ENCODE measurements around the gene TMEM144.

Gene TMEM144

GRCh38 chr4:158209825-158210807, at the start of gene TMEM144:
Gene TMEM144 (plus strand): TSS chr4:158210486. CDS start chr4:158212668, 2,182 bp downstream.
- peak; percentile 32 for DNase-seq (ENCODE audit: low spot score)

GRCh38 chr4:158161551-158162354, 48.5 kb upstream of the TMEM144 start:
- no peak for DNase-seq (ENCODE audit: low spot score)

- DNase-seq (ENCODE audit: low spot score), result no peak
Observed at GRCh38 chr4:158162631-158163030, 47.7 kb upstream of the TMEM144 start.

- no peak for DNase-seq (ENCODE audit: low spot score)
Observed at GRCh38 chr4:158163941-158164767, 46.1 kb upstream of the TMEM144 start.

GRCh38 chr4:158164768-158165213, 45.5 kb upstream of the TMEM144 start:
- DNase-seq (ENCODE audit: low spot score), result no peak

- DNase-seq (ENCODE audit: low spot score), result no peak
Observed at GRCh38 chr4:158166701-158167100, 43.6 kb upstream of the TMEM144 start.

- no peak for DNase-seq (ENCODE audit: low spot score)
Observed at GRCh38 chr4:158168606-158169005, 41.7 kb upstream of the TMEM144 start.

GRCh38 chr4:158169506-158169905, 40.8 kb upstream of the TMEM144 start:
- DNase-seq (ENCODE audit: low spot score), result no peak

- no peak for DNase-seq (ENCODE audit: low spot score)
Observed at GRCh38 chr4:158169931-158170690, 40.2 kb upstream of the TMEM144 start.

GRCh38 chr4:158170691-158171561, 39.4 kb upstream of the TMEM144 start:
- peak; percentile 24 for DNase-seq (ENCODE audit: low spot score)

- peak; percentile 27 for DNase-seq (ENCODE audit: low spot score)
Observed at GRCh38 chr4:158172261-158173258, 37.7 kb upstream of the TMEM144 start, which contains the start of gene GASK1B. Gene GASK1B (minus strand): TSS chr4:158173025. CDS start chr4:158171375, 1,650 bp downstream.

GRCh38 chr4:158176108-158176507, 34.2 kb upstream of the TMEM144 start:
- DNase-seq (ENCODE audit: low spot score), result no peak

- DNase-seq (ENCODE audit: low spot score), result no peak
Observed at GRCh38 chr4:158176776-158177175, 33.5 kb upstream of the TMEM144 start.

GRCh38 chr4:158179465-158179864, 30.8 kb upstream of the TMEM144 start:
- no peak for DNase-seq (ENCODE audit: low spot score)

- DNase-seq (ENCODE audit: low spot score), result no peak
Observed at GRCh38 chr4:158181906-158182305, 28.4 kb upstream of the TMEM144 start.

- DNase-seq (ENCODE audit: low spot score), result no peak
Observed at GRCh38 chr4:158182736-158183135, 27.6 kb upstream of the TMEM144 start.

GRCh38 chr4:158186815-158187214, 23.5 kb upstream of the TMEM144 start:
- no peak for DNase-seq (ENCODE audit: low spot score)

GRCh38 chr4:158189422-158189821, 20.9 kb upstream of the TMEM144 start:
- no peak for DNase-seq (ENCODE audit: low spot score)

GRCh38 chr4:158190718-158191117, 19.6 kb upstream of the TMEM144 start:
- no peak for DNase-seq (ENCODE audit: low spot score)
